H9 (cell line): ENCODE measurements around the gene CTF1. TPM values are rescaled to one million over a fixed set of nuclear protein-coding genes. Genes with fewer than 3 reads are reported as not detected.

Source experiments
- DNase-seq: peaks from one replicate; pipeline ENCODE4 v3.0.0-alpha.2; 2017
- H2AFZ ChIP-seq: one replicate; pipeline ENCODE4 v1.6.1; 2013; ENCODE audit warnings: mild to moderate bottlenecking, low read length, control low read depth, moderate library complexity
- H2AK5ac ChIP-seq: 2 replicates; pipeline ENCODE4 v1.6.1; 2013; ENCODE audit warnings: low read length, control low read depth, mixed read lengths; ENCODE audit not compliant: insufficient read length
- H2BK120ac ChIP-seq: one replicate; pipeline ENCODE4 v1.6.1; 2013; ENCODE audit warnings: low read depth, mild to moderate bottlenecking, low read length, control low read depth, inconsistent platforms; ENCODE audit not compliant: poor library complexity, severe bottlenecking
- H2BK12ac ChIP-seq: 2 replicates; pipeline ENCODE4 v1.6.1; 2013; ENCODE audit warnings: low read length, control low read depth, mixed read lengths, low read depth; ENCODE audit not compliant: insufficient read length
- H2BK15ac ChIP-seq: 2 replicates; pipeline ENCODE4 v1.6.1; 2013; ENCODE audit warnings: low read depth, low read length, control low read depth
- H2BK20ac ChIP-seq: one replicate; pipeline ENCODE4 v1.6.1; 2013; ENCODE audit warnings: low read depth, mild to moderate bottlenecking, low read length, control low read depth, inconsistent platforms; ENCODE audit not compliant: poor library complexity, severe bottlenecking
- H2BK5ac ChIP-seq: 2 replicates; pipeline ENCODE4 v1.6.1; 2013; ENCODE audit warnings: low read length, control low read depth, mixed read lengths; ENCODE audit not compliant: insufficient read length
- H3K14ac ChIP-seq: 2 replicates; pipeline ENCODE4 v1.6.1; 2013; ENCODE audit warnings: low read length, control low read depth; ENCODE audit not compliant: insufficient read depth
- H3K18ac ChIP-seq: 2 replicates; pipeline ENCODE4 v1.6.1; 2013; ENCODE audit warnings: low read depth, mild to moderate bottlenecking, mixed read lengths, low read length, control low read depth; ENCODE audit not compliant: insufficient read length
- H3K23ac ChIP-seq: 2 replicates; pipeline ENCODE4 v1.6.1; 2013; ENCODE audit warnings: low read length, control low read depth, mixed read lengths, low read depth; ENCODE audit not compliant: insufficient read length
- H3K23me2 ChIP-seq: 2 replicates; pipeline ENCODE4 v1.6.1; 2013; ENCODE audit warnings: low read depth, mild to moderate bottlenecking, mixed read lengths, low read length, control low read depth; ENCODE audit not compliant: insufficient read length, poor library complexity, severe bottlenecking
- H3K27ac ChIP-seq: 2 replicates; pipeline ENCODE4 v1.5.1; 2013; ENCODE audit warnings: low read length, control low read depth, mixed read lengths, low read depth; ENCODE audit not compliant: insufficient read length
- H3K27me3 ChIP-seq: 2 replicates; pipeline ENCODE4 v1.6.1; 2013; ENCODE audit warnings: low read length, control low read depth, inconsistent platforms; ENCODE audit not compliant: insufficient read depth
- H3K4ac ChIP-seq: 2 replicates; pipeline ENCODE4 v1.6.1; 2013; ENCODE audit warnings: low read depth, mild to moderate bottlenecking, control low read depth, inconsistent platforms, low read length, moderate library complexity
- H3K4me1 ChIP-seq: 2 replicates; pipeline ENCODE4 v1.6.1; 2013; ENCODE audit warnings: low read length, control low read depth, inconsistent platforms; ENCODE audit not compliant: insufficient read depth
- H3K4me2 ChIP-seq: 2 replicates; pipeline ENCODE4 v1.6.1; 2013; ENCODE audit warnings: low read length, control low read depth, mixed read lengths; ENCODE audit not compliant: insufficient read length, insufficient read depth
- H3K56ac ChIP-seq: 2 replicates; pipeline ENCODE4 v1.6.1; 2013; ENCODE audit warnings: low read depth, mild to moderate bottlenecking, mixed read lengths, low read length, control low read depth; ENCODE audit not compliant: insufficient read length
- H3K79me1 ChIP-seq: 2 replicates; pipeline ENCODE4 v1.6.1; 2013; ENCODE audit warnings: low read depth, mild to moderate bottlenecking, moderate library complexity, low read length, control low read depth, inconsistent platforms; ENCODE audit not compliant: insufficient read depth, poor library complexity, severe bottlenecking
- H3K79me2 ChIP-seq: 2 replicates; pipeline ENCODE4 v1.6.1; 2013; ENCODE audit warnings: low read length, control low read depth, inconsistent platforms; ENCODE audit not compliant: insufficient read depth
- H3K9ac ChIP-seq: 2 replicates; pipeline ENCODE4 v1.6.1; 2013; ENCODE audit warnings: low read length, control low read depth, mixed read lengths; ENCODE audit not compliant: insufficient read length; ENCODE audit errors: extremely low read depth
- H3K9me3 ChIP-seq: one replicate; pipeline ENCODE4 v1.6.1; 2013; ENCODE audit warnings: low read depth, low read length, inconsistent platforms; ENCODE audit not compliant: control insufficient read depth
- H3T11ph ChIP-seq: one replicate; pipeline ENCODE4 v1.6.1; 2013; ENCODE audit warnings: mild to moderate bottlenecking, low read length, control low read depth, inconsistent platforms
- H4K20me1 ChIP-seq: one replicate; pipeline ENCODE4 v1.6.1; 2013; ENCODE audit not compliant: control insufficient read depth, insufficient read length, insufficient read depth
- H4K5ac ChIP-seq: 2 replicates; pipeline ENCODE4 v1.6.1; 2013; ENCODE audit warnings: low read depth, mild to moderate bottlenecking, mixed read lengths, low read length, control low read depth; ENCODE audit not compliant: insufficient read length
- H4K8ac ChIP-seq: replicated peaks from 2 replicates; pipeline ENCODE4 v1.6.1; 2013; ENCODE audit warnings: low read length, control low read depth, mixed read lengths, low read depth; ENCODE audit not compliant: insufficient read length
- H4K91ac ChIP-seq: 2 replicates; pipeline ENCODE4 v1.6.1; 2013; ENCODE audit warnings: low read depth, mild to moderate bottlenecking, moderate library complexity, mixed read lengths, low read length, control low read depth; ENCODE audit not compliant: insufficient read length
- H3K27ac Mint-ChIP-seq, 3 experiments: 2 replicates in 2 of 3; 3 replicates in 1 of 3; pipeline ENCODE4 v1.8.0; 2020 to 2021; ENCODE audit warnings: mixed read lengths in 3 of 3, mild to moderate bottlenecking in 1 of 3, moderate library complexity in 1 of 3
- H3K27me3 Mint-ChIP-seq: 2 replicates; pipeline ENCODE4 v1.8.0; 2021; ENCODE audit warnings: low read depth, mild to moderate bottlenecking, moderate library complexity, mixed read lengths
- H3K36me3 Mint-ChIP-seq, 3 experiments: 2 replicates in 2 of 3; 3 replicates in 1 of 3; pipeline ENCODE4 v1.8.0; 2020 to 2021; ENCODE audit warnings: low read depth in 3 of 3, mixed read lengths in 3 of 3; ENCODE audit not compliant: insufficient read depth in 1 of 3
- H3K4me1 Mint-ChIP-seq, 2 experiments: 2 replicates each; pipeline ENCODE4 v1.8.0; 2020; ENCODE audit warnings: mixed read lengths in 2 of 2
- H3K4me3 Mint-ChIP-seq, 2 experiments: 2 replicates in 1 of 2; 3 replicates in 1 of 2; pipeline ENCODE4 v1.8.0; 2020 to 2021; ENCODE audit warnings: mild to moderate bottlenecking in 2 of 2, mixed read lengths in 2 of 2, moderate library complexity in 1 of 2
- H3K9me3 Mint-ChIP-seq, 2 experiments: 2 replicates in 1 of 2; 3 replicates in 1 of 2; pipeline ENCODE4 v1.8.0; 2020; ENCODE audit warnings: mild to moderate bottlenecking in 2 of 2, mixed read lengths in 2 of 2, moderate library complexity in 1 of 2
- CTCF ChIP-seq: fragments of 200-600 bp; sonication (generic); conservative IDR thresholded peaks from 3 replicates; pipeline ENCODE4 v1.8.0; 2021; ENCODE audit warnings: antibody characterized with exemption, mild to moderate bottlenecking
- WGBS: extraction: QIAGEN DNeasy Blood & Tissue Kit; methylation state at CpG from one replicate; pipeline ENCODE4 v1.1.7; 2013; ENCODE audit warnings: missing lambda C conversion rate, low lambda C conversion rate, mixed read lengths; ENCODE audit not compliant: insufficient read length; ENCODE audit errors: extremely low coverage; 5-methylcytosine and 5-hydroxymethylcytosine counted together
- total RNA-seq: library from RNA; stranded (reverse); gene quantifications from 2 replicates; pipeline ENCODE4 v1.2.1, GENCODE V29; 2021

Gene CTF1
- total RNA-seq, 1 experiment from 2014 or later: 0.72 TPM

- Histone ChIP-seq H3K9me3 (no peaks in the 10 kb centered on the region), H4K20me1 (peaks cover 2% of the 10 kb centered on the region), H2BK12ac (no peak overlapping the region), H3K4ac (no peak overlapping the region), H3K4me2 (peak overlapping the region; percentile 83), H2BK20ac (no peak overlapping the region), H3K79me1 (no peaks in the 10 kb centered on the region), H2BK15ac (no peak overlapping the region), H3K18ac (no peak overlapping the region), H3K9ac (no peak overlapping the region), H2BK120ac (no peak overlapping the region), H2AK5ac (no peak overlapping the region), H3K27me3 (no peaks in the 10 kb centered on the region), H3K27ac (no peak overlapping the region), H3K23me2 (peaks cover 20% of the 10 kb centered on the region), H3K79me2 (no peaks in the 10 kb centered on the region), H3K4me1 (peaks cover 3% of the 10 kb centered on the region; the same call in 1 of the 2 replicates), H2AFZ (no peak overlapping the region), H4K8ac (no peak overlapping the region), H3K56ac (no peak overlapping the region), H4K5ac (no peak overlapping the region), H3T11ph (no peak overlapping the region), H3K14ac (no peak overlapping the region), H4K91ac (no peak overlapping the region), H2BK5ac (no peak overlapping the region), H3K23ac (no peak overlapping the region)
- Mint-ChIP-seq H3K4me3 (peak overlapping the region; percentile 70 to 82), H3K4me1 (peaks cover 28% of the 10 kb centered on the region in 2 experiments), H3K36me3 (peaks cover 5 to 16% (median 15%) of the 10 kb centered on the region in 3 experiments), H3K27me3 (peaks cover 14% of the 10 kb centered on the region), H3K9me3 (peaks cover 0 to 2% of the 10 kb centered on the region in 2 experiments; a peak in 1 of 5 replicates), H3K27ac (peak overlapping the region in 1 of 3 experiments; percentile 48; a peak in 2 of 7 replicates)
- WGBS: no CpG with 5 or more reads among the region's 20 CpGs
- no peak for TF ChIP-seq CTCF
- no peak for DNase-seq
These were observed 3.6 kb upstream of the CTF1 start for GRCh38 chr16:30892670-30893416.
